Left lobe of liver (tissue), 2 donors: ENCODE results near the gene GPR161. TPM values are rescaled to one million over a fixed set of nuclear protein-coding genes. Genes with fewer than 3 reads are reported as not detected.
A peak's percentile ranks its signal among the peaks of the same experiment; 100 is the strongest.

Experiments used
- ATAC-seq: fragments of 200-7000 bp; cut with Tn5 transposase; one replicate; pipeline ENCODE4 v1.9.1; 2020; ENCODE audit warnings: mild to moderate bottlenecking, moderate library complexity
- DNase-seq: peaks from one replicate; pipeline ENCODE4 v3.0.0-alpha.2; 2020; ENCODE audit warnings: low spot score
- total RNA-seq: library from RNA; stranded (reverse); gene quantifications from one replicate; pipeline ENCODE4 v1.2.1, GENCODE V29; 2021
- donor health status: DM: no; HTN: no; CAD: no; lungs with moderate emphysema.
- donor health status: DM: no; HTN: yes; CAD: no.

Gene GPR161
- total RNA-seq, 1 donor from 2014 or later = 0.38 TPM

DNA sequence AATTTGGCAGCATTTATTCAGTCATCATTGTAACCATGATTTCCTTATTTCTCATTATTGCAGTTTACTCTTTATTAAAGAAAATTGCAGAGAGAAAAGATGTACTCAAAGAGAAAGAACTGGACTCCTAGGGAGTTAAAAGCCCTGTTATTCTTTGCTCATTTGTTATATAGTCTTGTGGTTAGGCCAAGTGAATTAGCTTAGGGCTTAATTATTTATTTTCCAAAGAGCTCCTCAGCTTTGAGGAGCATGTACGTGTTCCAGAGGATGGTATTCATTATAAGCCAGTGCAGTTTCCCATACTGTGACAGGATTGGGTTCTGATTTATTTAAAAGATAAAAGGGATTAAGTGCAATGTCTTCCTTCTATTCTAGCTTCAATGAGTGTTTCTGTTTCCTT lies 86.4 kb downstream of the GPR161 start:
- no peak for ATAC-seq
- no peak for DNase-seq

DNA sequence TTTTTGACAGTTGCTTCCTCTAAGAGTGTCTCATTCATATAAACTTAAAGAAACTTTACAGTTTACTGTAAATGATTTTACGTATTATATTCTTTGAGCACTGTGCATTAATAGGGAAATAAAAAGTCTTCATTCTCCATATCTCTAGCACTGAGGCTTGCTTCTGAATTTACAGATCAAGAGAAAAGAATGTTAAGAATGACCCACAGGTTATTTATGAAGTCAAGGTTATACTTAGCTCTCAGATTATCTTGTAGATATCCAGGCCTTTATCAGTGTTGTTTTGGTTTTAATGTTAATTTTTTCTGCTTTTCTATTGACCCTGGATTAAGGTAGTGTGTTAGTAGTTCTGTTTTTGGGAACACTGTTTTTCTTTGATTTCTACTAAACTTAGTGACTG lies 91.4 kb downstream of the GPR161 start:
- no peak for ATAC-seq

DNA sequence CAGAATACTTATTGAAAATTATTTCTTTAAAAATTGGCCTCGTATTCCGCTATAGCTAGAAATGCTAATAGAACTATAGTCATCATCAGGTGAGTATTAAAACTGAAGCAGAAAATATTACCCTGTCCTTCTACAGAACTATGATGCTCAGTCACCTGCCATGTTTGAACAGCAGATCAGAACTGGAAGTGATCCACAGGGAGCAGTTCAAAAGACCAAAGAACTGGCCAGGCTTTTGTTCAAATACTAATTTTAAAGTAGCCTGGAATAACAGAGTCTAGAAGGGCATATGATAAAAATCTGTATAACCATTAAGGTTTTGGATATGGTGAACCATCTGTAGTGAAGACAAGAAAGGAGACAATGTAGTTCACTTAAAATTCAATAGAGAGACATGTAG lies 94.4 kb downstream of the GPR161 start:
- peak; percentile 96 for ATAC-seq
- DNase-seq = no peak

More for the DNA sequence above, 91.4 kb downstream of the GPR161 start:
- DNase-seq = no peak

DNA sequence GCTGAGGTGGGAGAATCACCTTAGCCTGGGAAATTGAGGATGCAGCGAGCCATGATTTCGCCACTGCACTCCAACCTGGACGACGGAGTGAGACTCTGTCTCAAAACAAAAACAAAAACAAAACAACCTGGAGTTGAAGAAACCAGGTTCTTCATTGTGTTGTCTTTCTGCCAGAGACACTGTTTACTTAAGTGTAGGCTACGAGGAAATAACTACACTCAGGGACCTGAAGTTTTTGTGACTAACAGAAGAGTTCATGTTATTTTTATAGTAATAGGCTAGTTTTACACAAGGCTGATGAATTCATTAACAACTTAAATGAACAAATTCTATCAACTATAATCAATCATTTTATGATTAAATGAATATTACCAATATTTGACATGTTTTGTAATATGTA lies 101.4 kb downstream of the GPR161 start:
- no peak for DNase-seq
- peak; percentile 41 for ATAC-seq

DNA sequence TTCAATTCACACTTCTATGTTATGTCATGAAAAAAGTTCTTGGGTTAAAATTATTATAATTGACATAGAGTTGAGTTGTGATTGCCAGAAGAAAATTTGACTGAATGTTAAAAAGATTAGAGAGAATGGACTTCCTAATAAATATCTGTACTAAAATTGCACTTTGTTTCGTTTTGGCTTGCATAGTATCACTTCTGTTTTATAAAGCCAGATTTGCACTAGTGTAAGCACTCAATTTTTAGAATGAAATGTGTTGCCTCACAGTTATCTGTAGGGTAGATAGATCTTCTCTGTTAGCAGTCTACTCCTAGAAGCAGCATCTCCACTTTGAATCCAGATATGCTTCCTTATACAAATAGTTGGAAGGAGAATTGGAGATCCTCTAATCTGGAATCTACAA lies 104.7 kb downstream of the GPR161 start:
- DNase-seq (no peak), ATAC-seq (no peak)

DNA sequence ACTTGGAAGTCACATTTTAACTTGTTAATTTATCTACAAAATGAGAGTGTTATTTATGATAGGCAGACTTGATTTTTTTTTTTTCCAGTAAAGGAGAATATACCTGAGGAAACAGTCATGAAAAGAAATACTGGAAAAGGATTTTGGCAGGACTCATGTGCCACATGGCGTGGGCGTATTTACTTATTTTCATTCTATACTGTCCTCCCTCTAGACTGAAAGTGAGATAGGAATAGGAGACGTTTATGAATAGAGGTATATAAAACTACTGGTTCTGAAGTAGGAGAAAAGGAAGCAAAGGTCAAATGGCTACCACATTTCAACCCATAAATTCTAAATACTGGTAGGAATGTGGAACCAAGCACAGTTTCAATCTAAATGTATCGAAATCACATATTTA lies 105.1 kb downstream of the GPR161 start:
- DNase-seq (no peak), ATAC-seq (no peak)

DNA sequence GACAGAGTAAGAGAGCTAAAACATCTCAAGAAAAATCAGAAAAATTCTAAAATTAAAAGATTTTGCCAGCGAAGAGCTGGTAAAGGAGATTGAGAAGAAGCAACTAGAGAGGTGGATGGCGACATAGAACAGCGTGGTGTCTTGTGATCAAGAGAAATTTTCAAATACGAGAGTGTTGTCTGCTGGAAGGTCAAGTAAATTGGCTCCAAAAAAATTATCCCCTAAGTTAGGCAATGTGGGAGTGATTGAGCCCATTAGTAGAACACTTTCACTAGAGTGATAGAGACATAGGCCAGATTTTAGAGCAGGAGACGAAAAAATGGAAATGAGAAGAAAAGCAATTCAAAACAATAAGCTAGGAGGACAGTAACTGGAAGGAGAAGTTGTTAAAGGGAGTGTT lies 105.5 kb downstream of the GPR161 start:
- no peak for ATAC-seq
- DNase-seq = no peak

Other genes with a start within 250 kb of the GPR161 start
- 5.5 TPM for gene ADCY10, start 222.8 kb downstream of the GPR161 start, total RNA-seq
- gene DCAF6, start 200.2 kb downstream of the GPR161 start, total RNA-seq = 49.0 TPM
- 158 TPM for gene MPC2, start 199.9 kb downstream of the GPR161 start, total RNA-seq
- gene TIPRL, start 42.0 kb upstream of the GPR161 start, total RNA-seq = 10.9 TPM
- gene SFT2D2, start 89.1 kb upstream of the GPR161 start, total RNA-seq = 32.0 TPM
- 1.0 TPM for gene TBX19, start 143.9 kb upstream of the GPR161 start, total RNA-seq